GM18861 (cell line): Measurements from ENCODE around the gene ADARB2.

Source experiments
- ATAC-seq: cut with Tn5 transposase; IDR thresholded peaks from one replicate; pipeline ENCODE4 v1.9.1; 2021; ENCODE audit not compliant: unreplicated experiment

The ADARB2 gene

DNA sequence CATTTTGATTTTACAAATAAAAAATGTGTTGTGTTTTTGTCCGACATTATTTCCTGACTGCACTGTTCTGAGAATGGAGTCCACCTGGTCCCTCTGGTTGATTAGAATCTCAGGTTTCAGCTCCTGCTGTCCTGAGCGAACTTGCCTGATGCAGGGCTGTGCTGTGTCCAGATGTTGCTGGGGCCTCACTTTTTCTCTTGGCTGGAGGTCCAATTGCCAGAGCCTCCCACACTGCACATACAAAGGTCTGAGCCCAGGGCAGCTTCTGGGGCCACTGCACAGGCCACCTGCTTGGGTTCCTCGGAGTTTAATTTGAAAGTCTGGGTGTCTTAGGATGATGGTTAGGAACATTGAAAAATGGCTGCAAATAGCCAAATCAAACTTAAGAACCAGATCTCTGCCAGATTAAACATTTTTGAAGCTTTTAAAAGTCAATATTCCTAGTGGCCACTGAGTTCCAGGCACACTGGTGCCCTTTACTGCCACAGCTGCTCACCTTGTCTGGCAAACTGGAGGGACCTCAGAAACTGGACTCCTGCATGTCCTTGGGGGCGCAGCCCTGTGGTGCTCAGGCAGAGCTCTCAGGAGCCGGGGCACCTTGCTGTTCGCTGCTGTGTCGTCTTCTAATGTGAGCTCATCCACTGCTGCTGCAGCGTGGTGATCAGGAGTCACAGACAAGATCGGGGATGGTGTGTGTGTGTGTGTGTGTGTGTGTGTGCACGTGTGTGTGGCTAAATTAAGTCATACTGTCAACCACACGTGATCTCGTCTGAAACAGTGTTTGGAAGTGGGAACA is 606.1 kb downstream of the ADARB2 start:
- no peak for ATAC-seq

GRCh38 chr10:1130226-1130625 is 607.1 kb downstream of the ADARB2 start:
- ATAC-seq: no peak

- ATAC-seq: no peak
Observed at GRCh38 chr10:1128649-1129048, 608.7 kb downstream of the ADARB2 start.

DNA sequence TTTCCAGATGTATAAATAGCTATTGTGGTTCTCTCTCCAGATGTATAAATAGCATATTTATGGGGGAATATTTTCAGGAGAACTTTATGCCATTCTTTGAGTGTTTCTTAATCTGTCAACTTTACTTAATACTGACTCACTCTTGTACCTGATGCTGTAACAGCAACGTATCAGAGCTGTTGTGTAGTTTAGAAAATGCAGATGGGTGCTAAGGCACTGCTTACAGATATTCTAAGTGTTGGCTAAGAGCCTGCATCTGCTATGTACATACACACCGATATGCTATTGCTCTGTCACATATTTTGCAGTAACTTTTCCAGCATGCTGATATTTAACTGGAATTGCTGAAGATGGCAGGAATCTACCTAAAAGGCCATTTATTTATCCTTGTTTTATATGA is 609.2 kb downstream of the ADARB2 start:
- ATAC-seq: no peak

- ATAC-seq: no peak
Observed at GRCh38 chr10:1127629-1128028, 609.7 kb downstream of the ADARB2 start.
